SU-DHL-6 (cell line): ENCODE results near the gene UBE2D4.

ENCODE experiments used
- EZH2phosphoT487 ChIP-seq: fragments of 200-600 bp; sonication (generic), shearing (Covaris generic); conservative IDR thresholded peaks from 2 replicates; pipeline ENCODE4 v1.6.1; 2018; ENCODE audit warnings: mild to moderate bottlenecking, antibody characterized with exemption, low read length, moderate library complexity, mixed read lengths
- TF ChIP-seq, protein P1 (sequence below): fragments of 200-600 bp; sonication (generic); IDR thresholded peaks from one replicate; pipeline ENCODE4 v1.5.1; 2017; ENCODE audit warnings: antibody characterized with exemption, mild to moderate bottlenecking, low read length, moderate library complexity; ENCODE audit not compliant: insufficient read depth, poor library complexity, severe bottlenecking

DNA sequence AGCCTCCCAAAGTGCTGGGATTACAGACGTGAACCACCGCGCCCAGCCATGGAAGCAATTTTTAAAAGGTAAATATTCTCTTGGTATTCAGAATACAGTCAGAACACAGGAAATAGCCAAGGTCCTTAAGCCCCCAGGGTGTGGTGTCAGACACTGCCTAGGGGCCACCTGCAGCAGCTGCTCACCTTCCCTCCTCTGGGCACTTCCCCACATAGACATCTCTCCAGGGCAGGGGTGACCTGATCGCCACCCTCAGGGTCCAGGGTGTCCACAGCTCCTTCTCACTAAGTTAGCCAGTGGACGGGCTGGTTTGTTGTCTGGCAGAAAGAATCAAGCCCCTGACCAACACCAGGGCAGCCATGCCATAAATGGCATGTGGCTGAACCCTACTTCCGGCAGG is 35.8 kb upstream of the UBE2D4 start:
- TF ChIP-seq, protein P1, sequence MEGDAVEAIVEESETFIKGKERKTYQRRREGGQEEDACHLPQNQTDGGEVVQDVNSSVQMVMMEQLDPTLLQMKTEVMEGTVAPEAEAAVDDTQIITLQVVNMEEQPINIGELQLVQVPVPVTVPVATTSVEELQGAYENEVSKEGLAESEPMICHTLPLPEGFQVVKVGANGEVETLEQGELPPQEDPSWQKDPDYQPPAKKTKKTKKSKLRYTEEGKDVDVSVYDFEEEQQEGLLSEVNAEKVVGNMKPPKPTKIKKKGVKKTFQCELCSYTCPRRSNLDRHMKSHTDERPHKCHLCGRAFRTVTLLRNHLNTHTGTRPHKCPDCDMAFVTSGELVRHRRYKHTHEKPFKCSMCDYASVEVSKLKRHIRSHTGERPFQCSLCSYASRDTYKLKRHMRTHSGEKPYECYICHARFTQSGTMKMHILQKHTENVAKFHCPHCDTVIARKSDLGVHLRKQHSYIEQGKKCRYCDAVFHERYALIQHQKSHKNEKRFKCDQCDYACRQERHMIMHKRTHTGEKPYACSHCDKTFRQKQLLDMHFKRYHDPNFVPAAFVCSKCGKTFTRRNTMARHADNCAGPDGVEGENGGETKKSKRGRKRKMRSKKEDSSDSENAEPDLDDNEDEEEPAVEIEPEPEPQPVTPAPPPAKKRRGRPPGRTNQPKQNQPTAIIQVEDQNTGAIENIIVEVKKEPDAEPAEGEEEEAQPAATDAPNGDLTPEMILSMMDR, result no peak
- no peak for TF ChIP-seq EZH2phosphoT487
